ENCODE measurements around the gene ALDOB.
"Not testable (repeated sequence)": the region's sequence is repeated elsewhere in the genome, so short reads cannot be mapped to it uniquely, and the experiment has no call there.

The ALDOB gene

GRCh38 chr9:101398068-101398929 is 37.3 kb downstream of the ALDOB start, which contains the start of the genes MRPL50 and ZNF189:
Gene MRPL50, minus strand, starts transcription at chr9:101398618. Its CDS starts 26 bp downstream, at chr9:101398592.
Gene ZNF189, plus strand, starts transcription at chr9:101398851. Its CDS starts 306 bp downstream, at chr9:101399157.
- peak within 1 kb of the TSS; percentile 81 for H3K4me3 ChIP-seq (ENCODE audit: control insufficient read depth, low read depth, low read length)
- no peak for TF ChIP-seq CTCF (conservative IDR thresholded peaks at IDR 0.05; ENCODE audit: control insufficient read depth, insufficient read depth, low read depth, low read length)
- DNase-seq (ENCODE audit: low read depth), result peak; percentile 98

GRCh38 chr9:101397746-101398067 is 37.9 kb downstream of the ALDOB start:
- DNase-seq (ENCODE audit: low read depth), result peak; percentile 22
- H3K4me3 ChIP-seq (ENCODE audit: control insufficient read depth, low read depth, low read length), result peak overlapping the region; percentile 81
- no peak for TF ChIP-seq CTCF (conservative IDR thresholded peaks at IDR 0.05; ENCODE audit: control insufficient read depth, insufficient read depth, low read depth, low read length)

- H3K4me3 ChIP-seq (ENCODE audit: control insufficient read depth, low read depth, low read length), result no peak overlapping the region
- no peak for DNase-seq (ENCODE audit: low read depth)
- no peak for TF ChIP-seq CTCF (conservative IDR thresholded peaks at IDR 0.05; ENCODE audit: control insufficient read depth, insufficient read depth, low read depth, low read length)
Measured at GRCh38 chr9:101394687-101395086, 40.9 kb downstream of the ALDOB start.

- H3K4me3 ChIP-seq (ENCODE audit: control insufficient read depth, low read depth, low read length), result no peak overlapping the region
- no peak for DNase-seq (ENCODE audit: low read depth)
- no peak for TF ChIP-seq CTCF (conservative IDR thresholded peaks at IDR 0.05; ENCODE audit: control insufficient read depth, insufficient read depth, low read depth, low read length)
Measured at GRCh38 chr9:101393135-101393534, 42.4 kb downstream of the ALDOB start.

- DNase-seq (ENCODE audit: low read depth), result peak; percentile 27
- H3K4me3 ChIP-seq (ENCODE audit: control insufficient read depth, low read depth, low read length), result no peak overlapping the region
- peak; percentile 51 for TF ChIP-seq CTCF (conservative IDR thresholded peaks at IDR 0.05; ENCODE audit: control insufficient read depth, insufficient read depth, low read depth, low read length)
Measured at GRCh38 chr9:101388507-101388993, 47.0 kb downstream of the ALDOB start.

GRCh38 chr9:101387871-101388506 is 47.6 kb downstream of the ALDOB start:
- no peak overlapping the region for H3K4me3 ChIP-seq (ENCODE audit: control insufficient read depth, low read depth, low read length)
- peak; percentile 74 for DNase-seq (ENCODE audit: low read depth)
- TF ChIP-seq CTCF (conservative IDR thresholded peaks at IDR 0.05; ENCODE audit: control insufficient read depth, insufficient read depth, low read depth, low read length), result peak; percentile 79

- not testable (repeated sequence) for H3K4me3 ChIP-seq (ENCODE audit: control insufficient read depth, low read depth, low read length); DNase-seq (ENCODE audit: low read depth)
Measured at GRCh38 chr9:101384873-101385536, 50.6 kb downstream of the ALDOB start, which contains the start of gene BAAT. Gene BAAT, minus strand, starts transcription at chr9:101385006. Its CDS starts 13,602 bp downstream, at chr9:101371404.
